ENCODE measurements around the gene PVR. TPM values are rescaled to one million over a fixed set of nuclear protein-coding genes. Genes with fewer than 3 reads are reported as not detected.

PVR gene
- total and polyA plus RNA-seq, 12 donors: 28.7 to 57.8 (median 45.0) TPM

- TF ChIP-seq, protein P1, sequence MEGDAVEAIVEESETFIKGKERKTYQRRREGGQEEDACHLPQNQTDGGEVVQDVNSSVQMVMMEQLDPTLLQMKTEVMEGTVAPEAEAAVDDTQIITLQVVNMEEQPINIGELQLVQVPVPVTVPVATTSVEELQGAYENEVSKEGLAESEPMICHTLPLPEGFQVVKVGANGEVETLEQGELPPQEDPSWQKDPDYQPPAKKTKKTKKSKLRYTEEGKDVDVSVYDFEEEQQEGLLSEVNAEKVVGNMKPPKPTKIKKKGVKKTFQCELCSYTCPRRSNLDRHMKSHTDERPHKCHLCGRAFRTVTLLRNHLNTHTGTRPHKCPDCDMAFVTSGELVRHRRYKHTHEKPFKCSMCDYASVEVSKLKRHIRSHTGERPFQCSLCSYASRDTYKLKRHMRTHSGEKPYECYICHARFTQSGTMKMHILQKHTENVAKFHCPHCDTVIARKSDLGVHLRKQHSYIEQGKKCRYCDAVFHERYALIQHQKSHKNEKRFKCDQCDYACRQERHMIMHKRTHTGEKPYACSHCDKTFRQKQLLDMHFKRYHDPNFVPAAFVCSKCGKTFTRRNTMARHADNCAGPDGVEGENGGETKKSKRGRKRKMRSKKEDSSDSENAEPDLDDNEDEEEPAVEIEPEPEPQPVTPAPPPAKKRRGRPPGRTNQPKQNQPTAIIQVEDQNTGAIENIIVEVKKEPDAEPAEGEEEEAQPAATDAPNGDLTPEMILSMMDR (IDR thresholded peaks at IDR 0.05): no peak
- no peak for TF ChIP-seq POLR2A (IDR thresholded peaks at IDR 0.05)
- intact Hi-C loops (cut with DNase I): no loop called here
- Histone ChIP-seq H3K27me3 (no peaks in the 10 kb centered on the region), H3K36me3 (replicated peaks in 1 of 2) (no peaks in the 10 kb centered on the region), H3K27ac (no peak overlapping the region), H3K4me3 (no peak overlapping the region), H3K9me3 (replicated peaks in 1 of 3) (no peaks in the 10 kb centered on the region), H3K4me1 (replicated peaks in 1 of 2) (no peaks in the 10 kb centered on the region)
- no peak for DNase-seq
- 95 to 100% (median 97%) methylated on average over 2 of the region's 2 CpGs for WGBS, 4 donors
Measured at GRCh38 chr19:44634785-44635184, 8.9 kb upstream of the PVR start.

- H3K36me3 ChIP-seq (replicated peaks in 1 of 2): no peaks in the 10 kb centered on the region
- DNase-seq: no peak
- no peak overlapping the region for H3K27ac ChIP-seq
- H3K4me1 ChIP-seq (replicated peaks in 1 of 2): no peaks in the 10 kb centered on the region
- H3K4me3 ChIP-seq: no peak overlapping the region
- no peaks in the 10 kb centered on the region for H3K27me3 ChIP-seq
- WGBS, 4 donors: 70 to 93% (median 83%) methylated on average over 2 to 3 of the region's 3 CpGs
- intact Hi-C loops (cut with DNase I): no loop called here
- no peak for TF ChIP-seq POLR2A (IDR thresholded peaks at IDR 0.05)
- TF ChIP-seq, protein P1 (IDR thresholded peaks at IDR 0.05): no peak
- no peaks in the 10 kb centered on the region for H3K9me3 ChIP-seq (replicated peaks in 1 of 3)
Measured at GRCh38 chr19:44635581-44636438, 7.9 kb upstream of the PVR start.

- Histone ChIP-seq H3K27me3 (no peaks in the 10 kb centered on the region), H3K36me3 (replicated peaks in 1 of 2) (no peaks in the 10 kb centered on the region), H3K4me1 (replicated peaks in 1 of 2) (no peaks in the 10 kb centered on the region), H3K27ac (no peak overlapping the region), H3K4me3 (no peak overlapping the region), H3K9me3 (replicated peaks in 1 of 3) (no peaks in the 10 kb centered on the region)
- WGBS, 4 donors: 76 to 90% (median 78%) methylated on average over 10 to 11 of the region's 11 CpGs
- no peak for DNase-seq
- intact Hi-C loops (cut with DNase I): no loop called here
- no peak for TF ChIP-seq POLR2A (IDR thresholded peaks at IDR 0.05)
- TF ChIP-seq, protein P1 (IDR thresholded peaks at IDR 0.05): no peak
Measured at GRCh38 chr19:44636439-44637389, 7.0 kb upstream of the PVR start.

DNA sequence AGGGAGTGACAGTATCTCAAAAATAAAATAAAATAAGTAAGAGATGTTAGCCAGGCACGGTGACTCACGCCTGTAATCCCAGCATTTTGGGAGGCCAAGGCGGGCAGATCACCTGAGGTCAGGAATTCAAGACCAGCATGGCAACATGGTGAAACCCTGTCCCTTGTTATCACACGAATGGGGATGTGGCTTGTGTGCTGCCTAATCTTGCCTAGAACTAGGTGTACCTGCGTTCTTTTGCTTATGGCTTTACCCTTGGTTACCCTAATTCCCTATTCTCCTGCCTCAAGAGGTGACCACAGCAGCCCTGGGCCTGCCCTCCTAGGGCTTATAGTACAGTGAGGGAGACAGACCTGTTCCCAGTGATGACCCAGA lies 6.3 kb upstream of the PVR start:
- intact Hi-C loops (cut with DNase I): no loop called here
- 81 to 91% (median 87%) methylated on average over 5 of the region's 5 CpGs for WGBS, 4 donors
- DNase-seq: no peak

More for the DNA sequence above, 6.3 kb upstream of the PVR start:
- Histone ChIP-seq H3K27ac (no peak overlapping the region), H3K27me3 (no peaks in the 10 kb centered on the region), H3K4me3 (no peak overlapping the region), H3K36me3 (replicated peaks in 1 of 2) (no peaks in the 10 kb centered on the region), H3K9me3 (replicated peaks in 1 of 3) (no peaks in the 10 kb centered on the region), H3K4me1 (replicated peaks in 1 of 2) (no peaks in the 10 kb centered on the region)
- TF ChIP-seq, protein P1 (IDR thresholded peaks at IDR 0.05): no peak
- TF ChIP-seq POLR2A (IDR thresholded peaks at IDR 0.05): no peak

Data from adrenal gland (tissue), 12 donors.